Measurements from ENCODE around the gene CTSW. TPM values are rescaled to one million over a fixed set of nuclear protein-coding genes. Genes with fewer than 3 reads are reported as not detected.
A peak's percentile ranks its signal among the peaks of the same experiment; 100 is the strongest.

CTSW gene
- total RNA-seq, 1 experiment from 2014 or later = not detected

DNA sequence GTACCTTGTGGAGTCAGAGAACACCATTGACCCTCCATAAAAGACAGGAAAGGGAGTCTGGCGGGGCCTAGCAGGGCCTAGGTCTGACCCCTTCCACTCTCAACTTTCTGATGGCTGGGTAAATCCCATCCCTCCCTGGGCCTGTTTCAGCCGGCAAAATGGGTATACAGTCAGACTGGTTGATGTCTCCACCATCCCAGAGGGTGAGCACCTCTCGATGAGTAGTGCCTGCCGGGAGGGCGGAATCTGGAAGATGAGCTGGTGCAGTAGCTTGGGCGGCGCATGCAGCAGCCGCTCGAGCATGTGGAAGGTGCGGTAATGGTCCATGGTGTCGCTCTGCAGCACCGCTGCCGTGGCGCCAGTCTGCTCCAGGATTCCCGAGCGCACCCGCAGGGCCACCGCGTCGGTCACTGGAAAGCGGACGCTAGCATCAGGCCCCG lies 8.1 kb downstream of the CTSW start:
- no peaks in the 10 kb centered on the region for H3K9me3 Mint-ChIP-seq (ENCODE audit: unreplicated experiment)
- peaks cover 26% of the 10 kb centered on the region for H3K4me1 Mint-ChIP-seq (ENCODE audit: insufficient read depth, unreplicated experiment)
- TF ChIP-seq, protein P1, sequence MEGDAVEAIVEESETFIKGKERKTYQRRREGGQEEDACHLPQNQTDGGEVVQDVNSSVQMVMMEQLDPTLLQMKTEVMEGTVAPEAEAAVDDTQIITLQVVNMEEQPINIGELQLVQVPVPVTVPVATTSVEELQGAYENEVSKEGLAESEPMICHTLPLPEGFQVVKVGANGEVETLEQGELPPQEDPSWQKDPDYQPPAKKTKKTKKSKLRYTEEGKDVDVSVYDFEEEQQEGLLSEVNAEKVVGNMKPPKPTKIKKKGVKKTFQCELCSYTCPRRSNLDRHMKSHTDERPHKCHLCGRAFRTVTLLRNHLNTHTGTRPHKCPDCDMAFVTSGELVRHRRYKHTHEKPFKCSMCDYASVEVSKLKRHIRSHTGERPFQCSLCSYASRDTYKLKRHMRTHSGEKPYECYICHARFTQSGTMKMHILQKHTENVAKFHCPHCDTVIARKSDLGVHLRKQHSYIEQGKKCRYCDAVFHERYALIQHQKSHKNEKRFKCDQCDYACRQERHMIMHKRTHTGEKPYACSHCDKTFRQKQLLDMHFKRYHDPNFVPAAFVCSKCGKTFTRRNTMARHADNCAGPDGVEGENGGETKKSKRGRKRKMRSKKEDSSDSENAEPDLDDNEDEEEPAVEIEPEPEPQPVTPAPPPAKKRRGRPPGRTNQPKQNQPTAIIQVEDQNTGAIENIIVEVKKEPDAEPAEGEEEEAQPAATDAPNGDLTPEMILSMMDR (IDR thresholded peaks at IDR 0.05; ENCODE audit: unreplicated experiment) = no peak
- no peak for DNase-seq (ENCODE audit: unreplicated experiment)
- intact Hi-C loops (cut with micrococcal nuclease) = loop anchor here (1.0 to 2.0 kb wide), 2 partner anchors 73 to 102 kb away; partner anchors contain the start of gene SART1
- no peaks in the 10 kb centered on the region for H3K27me3 Mint-ChIP-seq (ENCODE audit: insufficient read depth, unreplicated experiment)
- POLR2A ChIA-PET = interaction anchor here (0.6 to 9.9 kb wide), 23 partner anchors 9 to 593 kb away, joined by 3 to 222 read pairs (median 13); partner anchors contain the start of genes BANF1, C11orf68, CFL1 and DPP3
- peaks cover 61% of the 10 kb centered on the region for H3K36me3 Mint-ChIP-seq (ENCODE audit: insufficient read depth, unreplicated experiment)
- TSS peak; percentile 1 for BruUV-seq (replicated peaks)
- H3K4me3 Mint-ChIP-seq (ENCODE audit: unreplicated experiment) = peak overlapping the region; percentile 90
- CTCF ChIA-PET = interaction anchor here (0.6 to 9.0 kb wide), 27 partner anchors 9 to 441 kb away, joined by 3 to 203 read pairs (median 5); partner anchors contain the start of genes CATSPER1, CTSW, KAT5 and MUS81
- peak overlapping the region; percentile 90 for H3K27ac Mint-ChIP-seq (ENCODE audit: low read depth, unreplicated experiment)

DNA sequence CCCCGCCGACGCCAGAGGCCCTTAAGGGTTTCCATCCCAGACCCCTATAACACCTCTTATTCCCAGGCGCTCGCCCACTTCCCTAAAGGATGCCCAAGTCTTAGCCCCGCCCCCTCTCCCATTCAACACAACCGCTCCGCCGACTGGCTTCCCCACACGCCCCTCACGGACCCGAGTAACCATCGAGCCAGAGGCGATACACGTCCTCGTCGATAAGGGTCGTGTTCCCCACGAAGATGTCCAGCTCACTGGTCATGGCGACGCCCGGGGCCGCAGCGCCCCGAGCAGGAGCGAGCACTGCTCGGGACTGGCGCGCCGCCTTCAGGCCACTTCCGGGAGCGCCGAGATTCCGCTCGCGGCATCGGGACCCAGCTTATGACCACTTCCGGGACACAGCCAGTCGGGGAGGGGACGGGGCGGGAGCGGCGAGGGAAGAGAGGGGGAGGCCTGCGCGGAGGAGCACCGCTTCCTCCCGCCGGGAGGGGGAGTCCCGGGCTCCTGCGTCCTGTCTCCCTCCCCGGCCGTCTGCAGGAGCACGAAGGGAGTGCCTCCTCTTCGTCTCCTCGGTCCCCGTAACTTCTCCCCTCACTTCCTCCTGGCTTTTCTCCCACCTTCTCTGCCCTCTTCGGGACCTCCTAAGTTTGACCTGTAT lies 8.7 kb downstream of the CTSW start, which contains the start of gene FIBP:
Gene FIBP (minus strand): TSS at position 309 of the 652 bp plus-strand sequence. CDS start 53 bp downstream, at position 256.
- Mint-ChIP-seq H3K9me3 (ENCODE audit: unreplicated experiment) (no peaks in the 10 kb centered on the region), H3K27ac (ENCODE audit: low read depth, unreplicated experiment) (peak within 1 kb of the TSS; percentile 90), H3K4me3 (ENCODE audit: unreplicated experiment) (peak within 1 kb of the TSS; percentile 90), H3K27me3 (ENCODE audit: insufficient read depth, unreplicated experiment) (no peaks in the 10 kb centered on the region), H3K4me1 (ENCODE audit: insufficient read depth, unreplicated experiment) (peaks cover 28% of the 10 kb centered on the region), H3K36me3 (ENCODE audit: insufficient read depth, unreplicated experiment) (peaks cover 66% of the 10 kb centered on the region)
- no TSS peak for BruUV-seq (replicated peaks)
- intact Hi-C loops (cut with micrococcal nuclease) = loop anchor here (1.0 to 2.0 kb wide), 2 partner anchors 73 to 101 kb away; partner anchors contain the start of gene SART1
- DNase-seq (ENCODE audit: unreplicated experiment) = peak; percentile 97
- TF ChIP-seq, protein P1 (IDR thresholded peaks at IDR 0.05; ENCODE audit: unreplicated experiment) = peak; percentile 84
- ChIA-PET CTCF (interaction anchor here (0.6 to 9.0 kb wide), 29 partner anchors 8 to 442 kb away, joined by 3 to 203 read pairs (median 4); partner anchors contain the start of genes BANF1, CTSW, EIF1AD and FOSL1), POLR2A (interaction anchor here (0.6 to 9.9 kb wide), 29 partner anchors 10 to 1576 kb away, joined by 3 to 222 read pairs (median 8); partner anchors contain the start of genes BANF1, C11orf68, CFL1 and DPP3)

DNA sequence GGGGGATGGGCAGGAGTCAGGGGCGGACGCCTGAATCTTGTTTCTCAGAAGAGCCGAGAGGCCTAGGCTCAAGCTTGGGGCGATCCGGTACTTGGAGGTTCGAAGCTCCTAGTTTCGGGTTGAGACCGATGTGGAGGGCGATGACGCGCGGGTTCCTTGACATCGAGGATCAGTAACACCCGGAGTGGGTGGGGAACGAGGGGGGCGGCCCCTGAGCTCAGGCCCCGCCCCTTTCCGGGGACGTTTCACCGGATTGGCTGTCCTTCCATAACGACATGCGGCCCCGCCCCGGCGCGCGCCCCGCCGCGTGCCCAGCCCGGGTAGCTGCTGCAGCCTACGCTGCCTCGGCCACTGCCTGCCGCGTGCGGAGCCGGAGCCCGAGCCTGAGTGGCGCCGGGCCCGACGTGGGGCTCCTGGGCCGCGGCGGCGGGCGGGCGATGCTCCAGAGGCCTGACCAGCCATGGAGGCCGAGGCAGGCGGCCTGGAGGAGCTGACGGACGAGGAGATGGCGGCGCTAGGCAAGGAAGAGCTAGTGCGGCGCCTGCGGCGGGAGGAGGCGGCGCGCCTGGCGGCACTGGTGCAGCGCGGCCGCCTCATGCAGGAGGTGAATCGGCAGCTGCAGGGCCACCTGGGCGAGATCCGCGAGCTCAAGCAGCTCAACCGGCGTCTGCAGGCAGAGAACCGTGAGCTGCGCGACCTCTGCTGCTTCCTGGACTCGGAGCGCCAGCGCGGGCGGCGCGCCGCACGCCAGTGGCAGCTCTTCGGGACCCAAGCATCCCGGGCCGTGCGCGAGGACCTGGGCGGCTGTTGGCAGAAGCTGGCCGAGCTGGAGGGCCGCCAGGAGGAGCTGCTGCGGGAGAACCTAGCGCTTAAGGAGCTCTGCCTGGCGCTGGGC lies 10.9 kb downstream of the CTSW start, which contains the start of gene CCDC85B:
Gene CCDC85B (plus strand): TSS at position 350 of the 895 bp plus-strand sequence. CDS start 111 bp downstream, at position 461.
- intact Hi-C loops (cut with micrococcal nuclease) = loop anchor here (1.0 kb wide), 2 partner anchors 9 to 21 kb away; no protein-coding TSS in a partner anchor
- no TSS peak for BruUV-seq (replicated peaks)
- DNase-seq (ENCODE audit: unreplicated experiment) = peak; percentile 95
- CTCF ChIA-PET = interaction anchor here (0.6 to 9.0 kb wide), 14 partner anchors 8 to 380 kb away, joined by 3 to 203 read pairs (median 5); partner anchors contain the start of genes FOSL1 and MUS81
- H3K9me3 Mint-ChIP-seq (ENCODE audit: unreplicated experiment) = no peaks in the 10 kb centered on the region
- H3K36me3 Mint-ChIP-seq (ENCODE audit: insufficient read depth, unreplicated experiment) = peaks cover 74% of the 10 kb centered on the region
- H3K4me3 Mint-ChIP-seq (ENCODE audit: unreplicated experiment) = peak within 1 kb of the TSS; percentile 90
- TF ChIP-seq, protein P1 (IDR thresholded peaks at IDR 0.05; ENCODE audit: unreplicated experiment) = no peak
- H3K27me3 Mint-ChIP-seq (ENCODE audit: insufficient read depth, unreplicated experiment) = no peaks in the 10 kb centered on the region
- H3K27ac Mint-ChIP-seq (ENCODE audit: low read depth, unreplicated experiment) = peak within 1 kb of the TSS; percentile 90
- POLR2A ChIA-PET = interaction anchor here (0.6 to 9.9 kb wide), 39 partner anchors 9 to 876 kb away, joined by 3 to 222 read pairs (median 4); partner anchors contain the start of genes BANF1, C11orf68, CFL1 and DPF2
- H3K4me1 Mint-ChIP-seq (ENCODE audit: insufficient read depth, unreplicated experiment) = peaks cover 32% of the 10 kb centered on the region

All from MCF 10A (cell line).